ENCODE measurements around the gene NDUFB2. TPM values are rescaled to one million over a fixed set of nuclear protein-coding genes. Genes with fewer than 3 reads are reported as not detected.

The NDUFB2 gene
- polyA plus RNA-seq, 1 donor from 2014 or later, result 745 TPM

Other genes with a start within 250 kb of the NDUFB2 start
- 227 and 251 TPM in 2 replicates for gene MKRN1, start 217.2 kb upstream of the NDUFB2 start, polyA plus RNA-seq
- gene DENND2A, start 55.9 kb upstream of the NDUFB2 start, polyA plus RNA-seq, result 21.7 and 24.5 TPM in 2 replicates
- 18.3 and 20.2 TPM in 2 replicates for gene ADCK2, start 23.8 kb upstream of the NDUFB2 start, polyA plus RNA-seq
- 28.6 and 31.7 TPM in 2 replicates for gene BRAF, start 228.2 kb downstream of the NDUFB2 start, polyA plus RNA-seq

Measured in neural cell (in vitro differentiated cells).